Measurements from ENCODE around the gene ZAP70. TPM values are rescaled to one million over a fixed set of nuclear protein-coding genes. Genes with fewer than 3 reads are reported as not detected.

Gene ZAP70
- total RNA-seq, 2 donors from 2014 or later: 0.86 to 1.4 TPM

GRCh38 chr2:97717613-97717995 lies 4.2 kb downstream of the ZAP70 start:
- no peak overlapping the region for H3K27ac ChIP-seq
- no peaks in the 10 kb centered on the region for H3K36me3 ChIP-seq

DNA sequence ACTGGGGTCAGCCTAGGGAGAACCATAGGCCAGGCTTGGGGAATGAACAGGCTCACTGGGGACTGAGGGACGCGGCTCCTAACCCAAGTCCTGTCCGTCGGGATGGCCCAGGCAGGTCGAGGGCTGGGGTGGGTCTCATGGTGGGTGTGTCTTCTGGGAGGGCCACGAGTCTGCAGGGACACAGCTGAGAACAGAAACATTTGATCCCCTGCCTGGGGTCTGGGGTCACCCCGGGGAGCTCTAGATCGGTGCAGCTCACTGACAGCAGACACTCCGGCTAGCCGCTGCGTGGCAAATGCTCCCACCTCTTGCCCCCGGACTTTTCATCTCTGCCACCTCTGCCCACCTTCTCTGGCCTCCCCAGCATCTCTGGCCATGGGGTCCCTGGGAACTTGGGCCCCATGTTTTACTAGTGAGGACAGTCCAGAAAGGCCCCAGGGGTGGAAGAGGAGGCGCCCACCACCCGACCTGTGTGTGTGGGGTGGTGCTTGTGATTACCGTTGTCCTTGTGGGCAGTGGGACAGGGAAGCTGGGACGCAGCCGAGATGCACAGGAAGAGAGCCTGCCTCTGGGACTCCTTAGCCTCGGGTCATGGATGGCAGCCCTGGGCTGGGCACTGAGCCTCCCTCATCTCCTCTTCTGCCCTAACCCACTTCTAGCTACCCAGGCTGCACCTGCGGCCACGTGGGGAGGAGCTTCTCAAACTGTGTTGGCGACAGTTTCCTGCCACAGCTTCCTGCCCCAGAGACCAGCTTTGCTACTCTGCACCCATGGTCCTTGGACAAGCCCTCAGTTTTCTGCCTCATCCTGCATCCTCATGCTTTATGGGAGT lies 4.9 kb downstream of the ZAP70 start:
- Histone ChIP-seq H3K27ac (no peak overlapping the region), H3K27me3 (no peaks in the 10 kb centered on the region), H3K4me1 (no peaks in the 10 kb centered on the region), H3K4me3 (no peak overlapping the region), H3K9me3 (no peaks in the 10 kb centered on the region), H3K36me3 (no peaks in the 10 kb centered on the region)
- no peak for TF ChIP-seq CTCF (IDR thresholded peaks at IDR 0.05)
- no peak for DNase-seq (ENCODE audit: low spot score)

More at GRCh38 chr2:97717613-97717995, 4.2 kb downstream of the ZAP70 start:
- no peaks in the 10 kb centered on the region for H3K4me1 ChIP-seq
- no peak for TF ChIP-seq CTCF (IDR thresholded peaks at IDR 0.05)
- DNase-seq (ENCODE audit: low spot score): no peak
- H3K4me3 ChIP-seq: no peak overlapping the region
- H3K27me3 ChIP-seq: no peaks in the 10 kb centered on the region
- H3K9me3 ChIP-seq: no peaks in the 10 kb centered on the region

DNA sequence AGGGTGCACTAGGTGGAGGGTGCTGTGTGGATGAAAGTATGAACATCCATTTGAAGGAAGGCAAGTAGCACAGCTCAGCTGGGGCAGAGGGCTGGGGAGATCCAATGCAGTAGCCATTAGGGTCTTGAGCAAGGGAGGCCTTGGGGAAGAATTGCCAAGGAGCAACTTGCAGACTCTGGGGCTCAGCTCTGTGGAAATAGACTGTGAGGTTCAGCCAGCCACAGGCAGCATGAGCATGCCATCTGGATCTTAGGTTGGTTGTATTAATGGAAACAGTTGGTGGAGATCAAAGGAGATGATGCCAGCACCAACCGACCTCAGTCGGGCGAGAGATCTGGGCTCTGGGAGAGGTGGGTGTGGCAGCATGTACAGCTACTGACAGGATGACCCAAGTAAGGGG lies 5.6 kb downstream of the ZAP70 start:
- Histone ChIP-seq H3K36me3 (no peaks in the 10 kb centered on the region), H3K4me3 (no peak overlapping the region)

GRCh38 chr2:97719362-97720155 lies 6.2 kb downstream of the ZAP70 start:
- no peak for DNase-seq (ENCODE audit: low spot score)
- Histone ChIP-seq H3K27ac (no peak overlapping the region), H3K36me3 (no peaks in the 10 kb centered on the region), H3K4me1 (no peaks in the 10 kb centered on the region), H3K27me3 (no peaks in the 10 kb centered on the region), H3K4me3 (no peak overlapping the region), H3K9me3 (no peaks in the 10 kb centered on the region)
- no peak for TF ChIP-seq CTCF (IDR thresholded peaks at IDR 0.05)

More for the DNA sequence above, 5.6 kb downstream of the ZAP70 start:
- Histone ChIP-seq H3K27ac (no peak overlapping the region), H3K9me3 (no peaks in the 10 kb centered on the region), H3K4me1 (no peaks in the 10 kb centered on the region), H3K27me3 (no peaks in the 10 kb centered on the region)
- TF ChIP-seq CTCF (IDR thresholded peaks at IDR 0.05): no peak
- no peak for DNase-seq (ENCODE audit: low spot score)

DNA sequence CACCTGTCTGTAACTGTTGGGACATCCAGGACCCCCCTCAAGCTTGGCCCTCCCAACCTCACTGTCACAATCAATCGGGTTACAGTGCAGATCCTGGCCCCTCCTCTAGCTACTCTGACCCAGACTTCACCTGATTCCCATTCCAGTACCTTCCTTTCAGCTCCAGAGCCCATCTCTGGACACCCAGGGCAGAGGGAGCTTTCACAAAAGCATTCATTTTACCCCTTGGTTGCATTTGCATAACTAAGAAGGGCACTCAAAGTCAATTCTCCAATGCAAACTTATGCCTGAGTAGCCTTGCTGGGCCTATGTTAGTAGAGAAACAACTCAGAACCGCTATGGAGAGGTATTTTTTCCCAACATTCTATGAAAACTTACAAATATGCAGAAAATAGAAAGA lies 7.4 kb downstream of the ZAP70 start:
- Histone ChIP-seq H3K27me3 (no peaks in the 10 kb centered on the region), H3K27ac (no peak overlapping the region), H3K9me3 (no peaks in the 10 kb centered on the region), H3K4me3 (no peak overlapping the region), H3K36me3 (no peaks in the 10 kb centered on the region), H3K4me1 (peaks cover 0 to 2% of the 10 kb centered on the region in 2 donors)
- no peak for DNase-seq (ENCODE audit: low spot score)
- no peak for TF ChIP-seq CTCF (IDR thresholded peaks at IDR 0.05)

All from right atrium auricular region (tissue), 2 donors.